Activated T-helper 1 cell treated with Interleukin-2 at 50 U/mL for 16 hours (primary cell): Measurements from ENCODE around the gene PCSK5.
"Not testable (repeated sequence)": the region's sequence is repeated elsewhere in the genome, so short reads cannot be mapped to it uniquely, and the experiment has no call there.

Source experiments
- DNase-seq: peaks from one replicate; pipeline ENCODE4 v3.0.0-alpha.2; 2020; ENCODE audit warnings: low read depth

The PCSK5 gene

GRCh38 chr9:75890472-75891276 is at the start of gene PCSK5:
TSS of gene PCSK5 (plus strand) at chr9:75890673. CDS start at chr9:75891182, 509 bp downstream.
- DNase-seq, result peak; percentile 65

DNA sequence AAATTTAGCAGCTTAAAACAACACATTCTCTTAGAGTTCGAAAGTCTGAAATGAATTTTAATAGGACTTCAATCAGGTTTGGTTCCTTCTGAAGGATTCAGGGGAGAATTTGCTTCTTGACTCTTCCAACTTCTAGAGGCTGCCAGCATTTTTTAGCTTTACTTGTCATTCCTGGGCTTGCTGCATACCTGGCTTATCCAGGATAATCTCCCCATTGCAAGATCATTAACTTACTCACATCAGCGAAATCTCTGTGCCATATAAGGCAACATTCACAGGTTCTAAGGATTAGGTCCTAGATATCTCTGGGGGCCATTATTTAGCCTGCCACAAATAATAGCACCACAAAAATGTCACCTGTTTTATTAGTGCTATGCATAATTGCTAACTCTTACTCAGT is 46.2 kb upstream of the PCSK5 start:
- DNase-seq, result no peak

GRCh38 chr9:75845806-75846205 is 44.7 kb upstream of the PCSK5 start:
- DNase-seq, result no peak

DNA sequence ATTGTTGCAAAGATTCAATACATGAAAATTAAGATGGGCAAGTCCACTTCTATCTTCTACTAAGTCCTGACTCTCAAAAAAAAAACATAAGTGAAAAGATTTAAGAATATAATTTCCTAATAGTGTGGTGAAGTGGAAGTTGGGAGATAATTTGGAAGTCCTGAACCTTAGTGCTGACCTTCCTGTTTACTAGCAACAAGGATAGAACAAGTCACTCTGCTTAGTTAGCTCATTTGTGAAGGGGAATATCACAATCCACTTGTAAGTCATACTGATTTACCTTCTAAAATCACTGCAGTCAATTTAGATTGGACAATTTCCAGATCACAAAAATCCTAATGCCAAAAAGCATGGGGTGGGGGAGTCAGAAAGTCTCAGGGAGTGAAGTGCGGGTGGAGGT is 43.4 kb upstream of the PCSK5 start:
- no peak for DNase-seq

- no peak for DNase-seq
Observed at GRCh38 chr9:75850459-75851200, 39.8 kb upstream of the PCSK5 start.

DNA sequence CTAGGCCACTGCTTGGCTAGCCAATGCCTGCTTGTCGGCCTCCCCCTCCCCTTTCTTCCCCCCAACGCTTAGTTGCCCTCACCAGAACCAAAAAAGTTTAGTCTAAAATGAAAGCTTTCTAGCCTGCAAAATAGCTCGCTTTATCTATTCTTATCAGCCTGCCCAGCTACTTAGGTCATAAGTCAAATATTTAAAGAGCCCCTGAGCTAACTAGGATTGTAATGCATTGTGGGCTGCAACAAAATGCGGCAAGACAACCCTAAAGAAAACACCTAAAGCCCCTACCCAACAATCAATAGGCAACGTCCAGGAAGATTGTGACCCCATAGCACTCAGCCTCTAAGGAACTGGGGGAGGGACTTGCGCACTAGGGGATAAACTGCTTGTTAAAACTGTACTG is 38.6 kb upstream of the PCSK5 start:
- no peak for DNase-seq

GRCh38 chr9:75852746-75853145 is 37.7 kb upstream of the PCSK5 start:
- DNase-seq, result no peak

DNA sequence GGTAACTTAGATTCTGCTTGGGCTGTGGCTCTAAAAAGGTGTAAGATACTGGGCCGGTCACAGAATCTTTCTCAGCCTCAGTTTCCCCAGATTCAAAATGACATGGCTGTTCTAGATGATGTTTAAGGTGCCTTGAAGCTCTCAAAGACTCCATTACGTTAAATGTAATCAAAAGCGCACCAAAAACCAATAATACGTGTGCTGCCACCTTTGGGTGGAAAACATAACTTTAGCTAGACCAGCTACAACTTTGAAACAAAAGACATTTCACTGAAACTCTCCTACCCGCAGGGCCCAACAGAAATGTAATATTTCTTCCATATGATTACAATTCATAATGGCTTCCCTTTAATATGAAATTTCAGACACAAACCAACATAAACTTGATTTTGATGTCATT is 35.0 kb upstream of the PCSK5 start:
- no peak for DNase-seq

GRCh38 chr9:75858497-75859092 is 31.9 kb upstream of the PCSK5 start:
- no peak for DNase-seq

DNA sequence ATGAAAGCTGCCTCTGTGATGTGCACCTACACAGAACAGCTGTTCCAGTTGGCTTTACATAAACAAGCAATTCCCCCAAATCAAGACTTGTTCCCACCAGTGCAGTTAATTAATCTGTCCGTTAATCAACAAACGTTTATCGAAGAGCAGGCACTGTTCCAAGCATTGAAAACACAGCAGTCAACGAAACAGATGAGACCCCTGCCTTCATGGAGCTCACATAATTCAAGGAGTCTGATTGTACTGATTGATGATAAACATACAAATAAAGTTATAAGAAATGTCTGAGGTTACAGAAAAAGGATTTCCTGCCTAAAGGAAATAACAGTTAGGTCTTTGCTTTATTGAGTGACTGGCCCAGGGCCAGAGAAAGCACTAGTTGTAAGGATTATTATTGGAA is 26.2 kb upstream of the PCSK5 start:
- no peak for DNase-seq

GRCh38 chr9:75866273-75866871 is 24.1 kb upstream of the PCSK5 start:
- DNase-seq, result no peak

DNA sequence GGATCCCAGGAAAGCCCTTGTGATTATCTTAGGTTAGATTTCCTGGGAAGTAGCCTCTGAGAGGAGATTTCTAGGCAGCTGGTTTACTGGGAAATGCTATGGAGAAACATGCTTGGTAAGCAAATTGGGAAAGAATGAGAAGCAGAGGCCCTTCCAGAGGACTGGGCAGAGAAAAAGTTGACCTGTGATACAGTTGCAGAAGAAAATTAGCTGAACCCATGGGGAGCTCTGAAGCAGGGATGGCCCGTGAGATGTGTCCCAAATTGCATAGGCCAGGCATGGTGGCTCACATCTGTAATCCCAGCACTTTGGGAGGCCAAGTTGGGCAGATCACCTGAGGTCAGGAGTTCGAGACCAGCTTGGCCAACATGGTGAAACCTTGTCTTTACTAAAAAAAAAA is 21.9 kb upstream of the PCSK5 start:
- DNase-seq, result not testable (repeated sequence)

GRCh38 chr9:75869236-75869635 is 21.2 kb upstream of the PCSK5 start:
- DNase-seq, result no peak

DNA sequence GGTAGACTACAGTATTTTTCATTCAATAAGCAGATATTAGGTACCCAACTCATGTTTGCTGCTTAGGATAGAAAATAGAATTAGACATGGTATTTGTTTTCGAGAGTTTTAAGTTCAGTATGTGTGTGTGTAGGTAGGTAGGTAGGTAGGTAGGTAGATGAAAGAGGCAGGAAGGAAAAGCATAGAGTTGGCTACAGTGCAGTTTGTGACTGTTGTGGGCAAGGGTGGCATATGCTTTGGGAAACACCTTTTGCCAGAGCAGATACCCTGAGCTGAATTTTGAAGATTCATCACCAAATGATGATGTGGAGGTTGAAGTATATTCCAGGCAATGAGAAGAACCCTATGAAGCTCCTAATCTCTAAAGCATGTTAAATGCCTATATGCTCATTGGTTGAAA is 20.0 kb upstream of the PCSK5 start:
- no peak for DNase-seq

DNA sequence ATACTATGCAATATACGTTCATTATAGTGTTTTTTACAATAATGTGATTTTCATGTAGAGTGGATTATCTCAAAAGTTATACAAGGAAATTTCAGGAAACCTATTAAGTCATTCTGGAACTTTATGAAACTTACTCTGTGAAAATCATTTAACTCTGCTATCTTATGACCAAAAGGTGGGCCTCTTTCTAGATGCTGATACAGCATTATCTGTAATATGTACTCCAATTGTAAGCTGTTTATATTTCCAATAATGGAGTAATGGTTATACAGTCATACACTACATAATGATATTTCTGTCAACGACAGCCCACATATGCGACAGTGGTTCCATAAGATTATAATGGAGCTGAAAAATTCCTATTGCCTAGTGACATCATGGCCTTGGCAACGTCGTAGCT is 18.8 kb upstream of the PCSK5 start:
- DNase-seq, result no peak

GRCh38 chr9:75873712-75874111 is 16.8 kb upstream of the PCSK5 start:
- DNase-seq, result no peak

DNA sequence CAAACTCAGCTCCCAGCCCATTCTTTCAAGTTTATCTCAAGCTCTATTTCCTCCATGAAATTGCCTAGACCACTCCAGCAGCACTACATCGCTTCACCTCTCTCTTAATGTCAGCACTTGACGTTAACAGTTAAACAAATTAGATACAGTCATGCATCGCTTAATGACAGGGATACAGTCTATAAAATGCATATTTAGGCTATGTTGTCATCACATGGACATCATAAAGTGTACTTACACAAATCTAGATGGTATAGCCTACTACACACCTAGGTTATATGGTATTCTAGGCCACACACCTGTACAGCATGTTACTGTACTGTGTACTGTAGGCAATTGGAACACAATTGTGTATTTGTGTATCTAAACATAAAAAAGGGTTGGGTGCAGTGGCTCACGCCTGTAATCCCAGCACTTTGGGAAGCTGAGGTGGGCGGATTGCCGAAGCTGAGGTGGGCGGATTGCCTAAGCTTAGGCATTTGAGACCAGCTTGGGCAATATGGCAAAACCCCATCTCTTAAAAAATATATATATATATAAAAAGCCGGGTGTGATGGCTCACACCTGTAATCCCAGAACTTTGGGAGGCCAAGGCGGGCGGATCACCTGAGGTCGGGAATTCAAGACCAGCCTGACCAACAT is 13.4 kb upstream of the PCSK5 start:
- no peak for DNase-seq

- DNase-seq, result no peak
Observed at GRCh38 chr9:75878488-75878860, 12.0 kb upstream of the PCSK5 start.

GRCh38 chr9:75880618-75881017 is 9.9 kb upstream of the PCSK5 start:
- no peak for DNase-seq

GRCh38 chr9:75881761-75882160 is 8.7 kb upstream of the PCSK5 start:
- no peak for DNase-seq

- DNase-seq, result no peak
Observed at GRCh38 chr9:75885652-75886051, 4.8 kb upstream of the PCSK5 start.

GRCh38 chr9:75889577-75889976 is 896 bp upstream of the PCSK5 start:
- no peak for DNase-seq
